NCI-H460 (cell line): ENCODE results near the gene RGS10. TPM values are rescaled to one million over a fixed set of nuclear protein-coding genes. Genes with fewer than 3 reads are reported as not detected.
"Not testable (repeated sequence)": the region's sequence is repeated elsewhere in the genome, so short reads cannot be mapped to it uniquely, and the experiment has no call there.

ENCODE experiments used
- DNase-seq: peaks from one replicate; pipeline ENCODE4 v3.0.0-alpha.2; 2016; ENCODE audit warnings: low read depth; ENCODE audit errors: extremely low read depth
- total RNA-seq: library from RNA; depleted of rRNA; stranded (reverse); fragments of >200 nt; shearing (Covaris generic); gene quantifications from 2 replicates; pipeline ENCODE4 v1.2.3, GENCODE V29; 2014

The RGS10 gene
- total RNA-seq, 1 experiment from 2014 or later: 43.6 TPM

DNA sequence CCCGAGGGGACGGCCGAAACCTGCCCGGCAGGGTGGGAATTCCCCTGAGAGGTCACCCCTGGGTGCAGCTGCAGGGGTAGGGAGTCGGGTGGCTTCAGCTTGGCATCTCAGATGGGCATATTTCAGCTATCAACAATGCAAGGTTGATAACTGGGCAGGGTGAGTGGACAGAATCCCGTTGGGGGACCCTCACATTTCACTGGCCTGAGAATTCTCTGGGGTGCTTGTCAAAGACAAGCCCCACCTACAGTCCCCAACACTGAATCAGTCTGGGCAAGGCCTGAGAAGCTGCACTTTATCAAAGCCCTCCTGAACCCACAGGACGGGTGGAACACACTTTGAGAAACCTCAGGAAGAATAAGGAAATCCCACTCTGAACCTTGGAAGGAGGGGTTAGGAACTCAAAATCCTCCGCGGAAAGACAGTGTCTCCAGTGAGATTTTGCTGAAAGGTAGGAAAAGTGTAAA, 3.1 kb downstream of the RGS10 start:
- DNase-seq: no peak

GRCh38 chr10:119538632-119539358, 3.7 kb downstream of the RGS10 start:
- no peak for DNase-seq

GRCh38 chr10:119537953-119538630, 4.4 kb downstream of the RGS10 start:
- DNase-seq: no peak

DNA sequence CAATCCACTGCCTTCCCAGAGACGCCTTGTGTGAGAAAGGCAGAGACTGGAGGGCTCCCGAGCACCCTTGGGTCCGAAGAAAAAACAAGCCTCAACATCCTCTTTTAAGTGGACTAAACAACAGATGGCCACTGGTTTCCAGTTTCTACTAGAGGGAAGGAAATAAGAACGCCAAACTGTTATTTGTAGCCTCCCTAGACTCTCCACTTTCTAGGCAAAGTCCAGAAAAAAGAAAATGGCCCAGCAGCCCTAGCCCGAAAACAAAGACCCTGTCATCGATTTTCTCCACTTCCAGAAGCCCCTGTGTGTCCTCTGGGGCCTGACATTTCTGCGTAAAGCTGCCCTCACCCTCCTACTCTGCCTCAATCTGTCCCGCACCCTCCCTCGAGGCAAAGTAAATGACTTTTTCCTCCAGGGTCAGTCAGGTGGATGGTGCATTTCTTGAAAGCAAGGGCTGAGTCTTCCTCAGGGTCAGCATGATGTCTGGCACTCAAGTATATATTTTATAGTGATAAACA, 6.0 kb downstream of the RGS10 start:
- no peak for DNase-seq

- DNase-seq: no peak
Measured at GRCh38 chr10:119535837-119536507, 6.5 kb downstream of the RGS10 start.

DNA sequence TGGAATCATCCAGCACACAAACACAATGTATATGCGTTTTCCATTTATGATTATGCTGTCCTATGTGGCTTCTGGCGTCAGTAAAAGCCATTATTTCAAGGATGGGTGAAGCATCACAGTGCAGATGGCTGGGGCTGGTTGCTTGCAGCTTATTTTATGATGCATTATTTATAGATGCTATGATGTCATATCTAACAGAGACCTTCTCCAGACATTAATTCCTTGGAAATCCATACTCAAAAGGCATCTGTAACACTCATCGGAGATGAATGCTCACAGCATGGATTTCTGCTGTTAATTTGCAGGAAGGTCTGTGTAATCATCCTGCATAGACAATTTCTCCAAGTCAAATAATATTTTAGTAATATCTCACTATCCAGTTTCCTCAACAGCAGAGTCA, 7.2 kb downstream of the RGS10 start:
- no peak for DNase-seq

DNA sequence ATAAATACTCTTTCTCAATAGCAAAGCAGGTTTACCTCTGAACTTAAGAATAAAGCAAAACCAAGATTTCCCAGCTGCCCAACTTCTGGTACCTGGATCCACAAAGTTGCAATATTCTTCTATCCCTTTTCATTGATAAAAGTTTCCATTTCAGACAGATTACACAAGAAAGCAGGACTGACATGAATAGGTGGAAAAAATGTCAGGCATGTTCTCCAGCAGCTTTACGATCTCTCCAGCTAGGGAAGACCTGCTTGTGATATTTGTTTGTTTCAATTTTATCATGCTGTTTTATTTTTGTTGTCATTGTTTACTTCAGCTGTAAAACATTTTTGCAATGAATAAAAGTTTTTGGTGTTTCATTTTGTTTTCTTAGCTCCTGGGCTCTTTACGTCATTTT, 9.0 kb downstream of the RGS10 start:
- no peak for DNase-seq

- DNase-seq: not testable (repeated sequence)
Measured at GRCh38 chr10:119532791-119533190, 9.7 kb downstream of the RGS10 start.

- not testable (repeated sequence) for DNase-seq
Measured at GRCh38 chr10:119532251-119532650, 10.3 kb downstream of the RGS10 start.

GRCh38 chr10:119531067-119531466, 11.5 kb downstream of the RGS10 start:
- DNase-seq: no peak

DNA sequence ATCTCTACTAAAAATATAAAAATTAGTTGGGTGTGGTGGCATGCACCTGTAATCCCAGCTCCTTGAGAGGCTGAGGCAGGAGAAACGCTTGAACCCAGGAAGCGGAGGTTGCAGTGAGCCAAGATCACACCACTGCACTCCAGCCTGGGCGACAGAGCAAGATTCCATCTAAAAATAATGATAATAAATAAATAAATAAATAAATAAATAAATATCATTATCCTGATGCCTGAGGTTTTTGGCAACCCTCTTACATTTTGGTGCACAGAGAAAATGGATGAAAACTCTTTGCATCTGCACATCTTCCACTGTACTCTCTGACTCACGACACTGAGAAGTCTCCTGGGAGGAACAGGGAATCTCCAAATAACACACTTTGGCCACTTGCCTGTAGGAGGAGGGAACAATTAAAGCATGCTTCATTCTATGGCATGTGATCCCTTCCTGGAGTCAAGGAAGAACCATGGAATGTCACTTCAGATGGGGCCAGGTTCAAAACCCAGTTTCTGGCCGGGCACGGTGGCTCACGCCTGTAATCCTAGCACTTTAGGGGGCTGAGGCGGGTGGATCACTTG, 13.8 kb downstream of the RGS10 start:
- not testable (repeated sequence) for DNase-seq

GRCh38 chr10:119526621-119527592, 15.6 kb downstream of the RGS10 start:
- no peak for DNase-seq

GRCh38 chr10:119526149-119526548, 16.4 kb downstream of the RGS10 start:
- no peak for DNase-seq

GRCh38 chr10:119525116-119525515, 17.4 kb downstream of the RGS10 start:
- DNase-seq: no peak

- DNase-seq: no peak
Measured at GRCh38 chr10:119524720-119525070, 17.8 kb downstream of the RGS10 start.

GRCh38 chr10:119523895-119524719, 18.4 kb downstream of the RGS10 start:
- DNase-seq: no peak

- no peak for DNase-seq
Measured at GRCh38 chr10:119522747-119523426, 19.6 kb downstream of the RGS10 start.

GRCh38 chr10:119521443-119522204, 20.9 kb downstream of the RGS10 start:
- DNase-seq: no peak
